Fibroblast of villous mesenchyme (primary cell): ENCODE data around the gene TRAF3. TPM values are rescaled to one million over a fixed set of nuclear protein-coding genes. Genes with fewer than 3 reads are reported as not detected.

Source experiments
- DNase-seq: peaks from one replicate; pipeline ENCODE4 v3.0.0-alpha.2; 2010; ENCODE audit warnings: low read depth
- H3K4me3 ChIP-seq: 2 replicates; pipeline ENCODE4 v1.5.1; 2011; ENCODE audit warnings: low read depth, mild to moderate bottlenecking, low read length
- CTCF ChIP-seq: IDR thresholded peaks from 2 replicates; pipeline ENCODE4 v1.5.1; 2012; ENCODE audit warnings: low read depth, mild to moderate bottlenecking, low read length; ENCODE audit not compliant: insufficient read depth
- total RNA-seq: library from RNA; depleted of rRNA; stranded (reverse); fragments of >200 nt; gene quantifications from 2 replicates; pipeline ENCODE4 v1.2.3, GENCODE V29; 2012

The TRAF3 gene
- total RNA-seq = 16.1 and 30.7 TPM in 2 replicates

GRCh38 chr14:102776761-102777710 is at the start of gene TRAF3:
Gene TRAF3 (plus strand): TSS chr14:102777449. CDS start chr14:102870202, 92,753 bp downstream.
- peak; percentile 66 for DNase-seq
- no peak for TF ChIP-seq CTCF
- peak within 1 kb of the TSS; percentile 65 for H3K4me3 ChIP-seq

GRCh38 chr14:102728501-102728900 is 48.7 kb upstream of the TRAF3 start:
- DNase-seq = no peak
- no peak for TF ChIP-seq CTCF
- H3K4me3 ChIP-seq = no peak overlapping the region

- no peak for DNase-seq
- H3K4me3 ChIP-seq = no peak overlapping the region
- no peak for TF ChIP-seq CTCF
Measured at GRCh38 chr14:102729268-102729667, 48.0 kb upstream of the TRAF3 start.

- TF ChIP-seq CTCF = no peak
- no peak overlapping the region for H3K4me3 ChIP-seq
- no peak for DNase-seq
Measured at GRCh38 chr14:102729825-102730224, 47.4 kb upstream of the TRAF3 start.

- H3K4me3 ChIP-seq = no peak overlapping the region
- no peak for TF ChIP-seq CTCF
- no peak for DNase-seq
Measured at GRCh38 chr14:102731101-102731870, 46.0 kb upstream of the TRAF3 start.

GRCh38 chr14:102731871-102732800 is 45.1 kb upstream of the TRAF3 start:
- H3K4me3 ChIP-seq = no peak overlapping the region
- TF ChIP-seq CTCF = no peak
- DNase-seq = no peak
